ENCODE measurements around the gene CFAP46. TPM values are rescaled to one million over a fixed set of nuclear protein-coding genes. Genes with fewer than 3 reads are reported as not detected.

CFAP46 gene
- total and polyA plus RNA-seq, 2 donors from 2014 or later, result 3.8 to 8.3 TPM

DNA sequence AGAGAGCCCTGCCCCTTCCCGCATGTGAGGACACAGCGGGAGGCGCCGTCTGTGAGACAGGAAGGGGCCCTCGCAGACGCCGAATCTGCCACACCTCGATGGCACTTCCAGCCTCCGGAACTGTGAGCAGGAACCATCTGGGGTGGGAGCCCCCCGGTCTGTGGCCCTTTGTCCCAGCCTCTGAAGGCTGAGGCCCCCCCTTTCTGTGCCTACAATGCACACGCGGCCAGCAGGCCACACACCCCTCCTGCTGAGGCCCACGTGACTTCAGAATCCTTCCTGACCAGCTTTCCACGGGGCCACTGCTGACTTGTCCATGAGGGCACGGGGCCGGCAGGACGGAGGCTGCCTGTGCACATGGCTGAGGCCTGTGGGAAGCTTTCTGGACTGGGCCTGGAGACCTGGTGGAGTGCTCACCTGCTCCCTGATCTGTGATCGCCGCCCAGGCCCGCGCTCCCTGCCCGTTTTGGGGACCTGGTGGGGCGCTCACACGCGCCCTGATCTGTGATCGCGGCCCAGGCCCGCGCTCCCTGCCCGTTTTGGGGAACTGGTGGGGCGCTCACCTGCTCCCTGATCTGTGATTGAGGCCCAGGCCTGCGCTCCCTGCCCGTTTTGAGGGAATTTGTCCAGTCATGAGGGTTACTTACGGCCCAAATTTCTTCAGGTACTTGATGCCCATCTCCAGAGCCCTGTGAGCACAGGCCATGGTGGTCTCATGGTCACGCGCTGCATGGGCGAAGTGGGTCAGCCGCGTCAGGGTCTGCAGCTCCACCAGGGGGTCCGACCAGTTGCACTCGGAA is 34.3 kb downstream of the CFAP46 start:
- FAIRE-seq, result no peak

DNA sequence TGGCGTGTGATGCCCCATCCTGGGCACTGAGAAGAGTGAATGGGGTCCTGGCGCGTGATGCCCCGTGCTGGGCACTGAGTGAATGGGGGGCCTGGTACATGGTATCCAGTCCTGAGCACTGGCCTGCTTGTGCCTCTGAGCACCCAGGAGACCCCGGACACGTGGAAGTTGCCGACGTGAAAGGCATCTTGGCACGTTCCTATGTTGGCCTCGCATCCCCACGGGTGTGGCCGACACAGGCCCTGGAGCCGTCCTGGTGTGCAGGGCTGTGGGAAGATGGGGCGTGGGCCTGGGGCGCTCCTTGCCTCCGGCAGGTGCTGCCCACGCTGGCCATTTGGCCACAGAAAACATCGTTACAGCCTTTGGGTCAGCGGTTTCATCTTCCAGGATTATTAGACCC is 35.5 kb downstream of the CFAP46 start:
- Histone ChIP-seq H3K9me3 (ENCODE audit: control insufficient read depth in 2 of 3, insufficient read depth in 1 of 3, low read length in 3 of 3) (no peaks in the 10 kb centered on the region), H3K27ac (ENCODE audit: low read depth in 2 of 2, low read length in 2 of 2) (no peak overlapping the region), H3K4me1 (ENCODE audit: control insufficient read depth in 2 of 3, insufficient read depth in 2 of 3, low read depth in 1 of 3, low read length in 3 of 3) (no peaks in the 10 kb centered on the region), H3K9ac (ENCODE audit: low read length in 3 of 3) (no peak overlapping the region), H3K4me3 (ENCODE audit: low read length in 3 of 3) (no peak overlapping the region), H3K36me3 (ENCODE audit: control insufficient read depth in 2 of 3, insufficient read depth in 3 of 3, low read length in 3 of 3) (no peaks in the 10 kb centered on the region), H3K27me3 (ENCODE audit: control insufficient read depth, insufficient read depth, low read length) (no peaks in the 10 kb centered on the region)
- DNase-seq (peak in 1 of 5 donors; percentile 59), FAIRE-seq (no peak)
- intact Hi-C loops (cut with DNase I), result no loop called here
- TF ChIP-seq, protein P1, sequence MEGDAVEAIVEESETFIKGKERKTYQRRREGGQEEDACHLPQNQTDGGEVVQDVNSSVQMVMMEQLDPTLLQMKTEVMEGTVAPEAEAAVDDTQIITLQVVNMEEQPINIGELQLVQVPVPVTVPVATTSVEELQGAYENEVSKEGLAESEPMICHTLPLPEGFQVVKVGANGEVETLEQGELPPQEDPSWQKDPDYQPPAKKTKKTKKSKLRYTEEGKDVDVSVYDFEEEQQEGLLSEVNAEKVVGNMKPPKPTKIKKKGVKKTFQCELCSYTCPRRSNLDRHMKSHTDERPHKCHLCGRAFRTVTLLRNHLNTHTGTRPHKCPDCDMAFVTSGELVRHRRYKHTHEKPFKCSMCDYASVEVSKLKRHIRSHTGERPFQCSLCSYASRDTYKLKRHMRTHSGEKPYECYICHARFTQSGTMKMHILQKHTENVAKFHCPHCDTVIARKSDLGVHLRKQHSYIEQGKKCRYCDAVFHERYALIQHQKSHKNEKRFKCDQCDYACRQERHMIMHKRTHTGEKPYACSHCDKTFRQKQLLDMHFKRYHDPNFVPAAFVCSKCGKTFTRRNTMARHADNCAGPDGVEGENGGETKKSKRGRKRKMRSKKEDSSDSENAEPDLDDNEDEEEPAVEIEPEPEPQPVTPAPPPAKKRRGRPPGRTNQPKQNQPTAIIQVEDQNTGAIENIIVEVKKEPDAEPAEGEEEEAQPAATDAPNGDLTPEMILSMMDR (IDR thresholded peaks at IDR 0.05; ENCODE audit: borderline replicate concordance, extremely low read depth, insufficient read depth), result no peak

More for the DNA sequence above, 34.3 kb downstream of the CFAP46 start:
- peak in 1 of 5 donors; percentile 59 for DNase-seq
- Histone ChIP-seq H3K4me3 (ENCODE audit: low read length in 3 of 3) (no peak overlapping the region), H3K27ac (ENCODE audit: low read depth in 2 of 2, low read length in 2 of 2) (no peak overlapping the region), H3K27me3 (ENCODE audit: control insufficient read depth, insufficient read depth, low read length) (no peaks in the 10 kb centered on the region), H3K4me1 (ENCODE audit: control insufficient read depth in 2 of 3, insufficient read depth in 2 of 3, low read depth in 1 of 3, low read length in 3 of 3) (no peaks in the 10 kb centered on the region), H3K9ac (ENCODE audit: low read length in 3 of 3) (no peak overlapping the region), H3K9me3 (ENCODE audit: control insufficient read depth in 2 of 3, insufficient read depth in 1 of 3, low read length in 3 of 3) (no peaks in the 10 kb centered on the region), H3K36me3 (ENCODE audit: control insufficient read depth in 2 of 3, insufficient read depth in 3 of 3, low read length in 3 of 3) (no peaks in the 10 kb centered on the region)
- TF ChIP-seq, protein P1 (IDR thresholded peaks at IDR 0.05; ENCODE audit: borderline replicate concordance, extremely low read depth, insufficient read depth), result no peak
- intact Hi-C loops (cut with DNase I), result no loop called here

DNA sequence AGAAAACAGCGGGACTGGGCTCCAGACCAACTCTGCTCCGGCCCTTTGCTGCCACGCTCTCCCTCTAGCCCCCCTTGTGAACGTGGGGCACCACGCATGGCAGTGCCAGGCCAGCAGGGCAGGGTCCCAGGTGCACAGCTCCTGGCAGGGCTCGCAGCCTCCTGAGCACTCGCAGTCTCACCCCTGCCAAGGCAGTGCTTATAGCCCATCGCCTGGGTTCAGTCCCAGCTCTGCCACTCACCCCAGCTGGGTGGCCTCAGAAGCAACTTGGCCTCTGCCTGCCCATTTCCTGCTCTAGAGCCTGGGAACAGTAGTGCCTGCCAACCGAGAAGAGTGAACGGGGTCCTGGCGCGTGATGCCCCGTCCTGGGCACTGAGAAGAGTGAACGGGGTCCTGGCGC is 36.3 kb downstream of the CFAP46 start:
- no peak overlapping the region for H3K27ac ChIP-seq (ENCODE audit: low read depth in 2 of 2, low read length in 2 of 2)
- FAIRE-seq (no peak), DNase-seq (peak in 1 of 5 donors; percentile 37)
- no peak overlapping the region for H3K9ac ChIP-seq (ENCODE audit: low read length in 3 of 3)
- H3K4me1 ChIP-seq (ENCODE audit: control insufficient read depth in 2 of 3, insufficient read depth in 2 of 3, low read depth in 1 of 3, low read length in 3 of 3), result no peaks in the 10 kb centered on the region
- H3K27me3 ChIP-seq (ENCODE audit: control insufficient read depth, insufficient read depth, low read length), result no peaks in the 10 kb centered on the region
- no peaks in the 10 kb centered on the region for H3K9me3 ChIP-seq (ENCODE audit: control insufficient read depth in 2 of 3, insufficient read depth in 1 of 3, low read length in 3 of 3)
- TF ChIP-seq, protein P1 (IDR thresholded peaks at IDR 0.05; ENCODE audit: borderline replicate concordance, extremely low read depth, insufficient read depth), result no peak
- intact Hi-C loops (cut with DNase I), result no loop called here
- no peaks in the 10 kb centered on the region for H3K36me3 ChIP-seq (ENCODE audit: control insufficient read depth in 2 of 3, insufficient read depth in 3 of 3, low read length in 3 of 3)
- no peak overlapping the region for H3K4me3 ChIP-seq (ENCODE audit: low read length in 3 of 3)
